H1 (cell line): Measurements from ENCODE around the gene LAX1. TPM values are rescaled to one million over a fixed set of nuclear protein-coding genes. Genes with fewer than 3 reads are reported as not detected.

Experiments used
- CTCF ChIA-PET: fragments of 300-600 bp; sonication (Branson Sonifier 250); formaldehyde crosslinking; loops from one replicate; lab custom pipeline; 2021; ENCODE audit not compliant: partially characterized antibody; lab: Charles Lee
- POLR2A ChIA-PET: fragments of 300-600 bp; sonication (Branson Sonifier 250); formaldehyde crosslinking; loops from one replicate; lab custom pipeline; 2021; ENCODE audit warnings: inconsistent platforms; ENCODE audit not compliant: partially characterized antibody; lab: Charles Lee
- DNase-seq, 2 experiments: peaks; one replicate each; pipeline versions ENCODE4 v3.0.0 to v3.0.0-alpha.2; 2010 to 2022; ENCODE audit warnings: low spot score in 2 of 2, low read depth in 1 of 2, mixed read lengths in 1 of 2
- FAIRE-seq: peaks from 2 replicates; lab custom pipeline; 2011; peaks lifted over from hg19 to GRCh38; lab: Jason Lieb, UNC
- H2AFZ ChIP-seq: 2 replicates; pipeline ENCODE4 v1.8.1; 2012; ENCODE audit warnings: low read length, inconsistent platforms
- H2AK5ac ChIP-seq: 2 replicates; pipeline ENCODE4 v1.6.1; 2013; ENCODE audit warnings: low read depth, low read length
- H2BK120ac ChIP-seq: replicated peaks from 2 replicates; pipeline ENCODE3; 2013; ENCODE audit warnings: low read depth, low read length, inconsistent platforms
- H2BK12ac ChIP-seq: 2 replicates; pipeline ENCODE4 v1.6.1; 2013; ENCODE audit warnings: low read depth, low read length
- H2BK15ac ChIP-seq: 2 replicates; pipeline ENCODE4 v1.6.1; 2013; ENCODE audit warnings: low read length
- H2BK20ac ChIP-seq: 2 replicates; pipeline ENCODE4 v1.6.1; 2013; ENCODE audit warnings: low read length
- H2BK5ac ChIP-seq: 2 replicates; pipeline ENCODE4 v1.6.1; 2013; ENCODE audit warnings: low read depth, low read length
- H3K14ac ChIP-seq: 2 replicates; pipeline ENCODE4 v1.6.1; 2013; ENCODE audit warnings: inconsistent platforms; ENCODE audit not compliant: insufficient read length
- H3K18ac ChIP-seq: 2 replicates; pipeline ENCODE4 v1.6.1; 2013; ENCODE audit warnings: low read length; ENCODE audit errors: extremely low read depth
- H3K23ac ChIP-seq: 2 replicates; pipeline ENCODE4 v1.6.1; 2013; ENCODE audit warnings: inconsistent platforms; ENCODE audit not compliant: insufficient read length
- H3K23me2 ChIP-seq: 2 replicates; pipeline ENCODE4 v1.6.1; 2013; ENCODE audit warnings: low read depth, low read length
- H3K27ac ChIP-seq: 2 replicates; pipeline ENCODE4 v1.6.1; 2011; ENCODE audit warnings: low read depth, low read length, inconsistent platforms
- H3K27me3 ChIP-seq, 4 experiments: replicated peaks in 1 of 4; 1 replicate in 1 of 4; 2 replicates in 3 of 4; pipeline versions ENCODE4 v1.6.1 to v1.8.1; 2011 to 2013; ENCODE audit warnings: low read length in 3 of 4, mild to moderate bottlenecking in 3 of 4, inconsistent platforms in 2 of 4, mixed read lengths in 2 of 4, moderate library complexity in 1 of 4; ENCODE audit not compliant: control insufficient read depth in 3 of 4, insufficient read depth in 3 of 4; ENCODE audit errors: extremely low read depth in 1 of 4
- H3K36me3 ChIP-seq, 4 experiments: 2 replicates each; pipeline versions ENCODE4 v1.6.1 to v1.8.1; 2011 to 2013; ENCODE audit warnings: mild to moderate bottlenecking in 4 of 4, low read length in 3 of 4, moderate library complexity in 2 of 4, control low read depth in 1 of 4, inconsistent platforms in 1 of 4; ENCODE audit not compliant: insufficient read depth in 4 of 4, control insufficient read depth in 2 of 4
- H3K4ac ChIP-seq: replicated peaks from 2 replicates; pipeline ENCODE3; 2013; ENCODE audit warnings: low read length, low read depth, mixed read lengths, inconsistent platforms; ENCODE audit not compliant: insufficient read length
- H3K4me1 ChIP-seq, 4 experiments: replicated peaks in 1 of 4; 1 replicate in 1 of 4; 2 replicates in 3 of 4; pipeline versions ENCODE4 v1.6.1 to v1.8.1; 2011 to 2013; ENCODE audit warnings: low read length in 3 of 4, inconsistent platforms in 2 of 4, mixed read lengths in 1 of 4; ENCODE audit not compliant: insufficient read depth in 4 of 4, control insufficient read depth in 3 of 4
- H3K4me2 ChIP-seq, 2 experiments: 2 replicates each; pipeline versions ENCODE4 v1.6.1 to v1.8.1; 2011 to 2013; ENCODE audit warnings: low read depth in 2 of 2, low read length in 2 of 2, control low read depth in 1 of 2, inconsistent platforms in 1 of 2, mild to moderate bottlenecking in 1 of 2; ENCODE audit not compliant: insufficient read depth in 1 of 2
- H3K4me3 ChIP-seq, 4 experiments: fragments of 200-600, 300-600 bp in 1 of 4; sonication (generic), shearing (Covaris generic), sonication (Bioruptor Twin) in 1 of 4; 2 replicates each; pipeline versions ENCODE4 v1.5.1 to v1.8.1; 2011 to 2016; ENCODE audit warnings: low read length in 4 of 4, low read depth in 3 of 4, control low read depth in 2 of 4, inconsistent platforms in 2 of 4, mild to moderate bottlenecking in 2 of 4, mixed read lengths in 1 of 4, moderate library complexity in 1 of 4; ENCODE audit not compliant: insufficient read depth in 2 of 4; ENCODE audit errors: extremely low read depth in 1 of 4
- H3K56ac ChIP-seq: replicated peaks from 2 replicates; pipeline ENCODE3; 2013; ENCODE audit warnings: low read depth, mild to moderate bottlenecking, mixed read lengths, low read length, inconsistent platforms; ENCODE audit not compliant: insufficient read length
- H3K79me1 ChIP-seq: 2 replicates; pipeline ENCODE4 v1.6.1; 2013; ENCODE audit warnings: low read depth, low read length, control low read depth
- H3K79me2 ChIP-seq, 2 experiments: 2 replicates each; pipeline versions ENCODE4 v1.6.1 to v1.8.1; 2012 to 2013; ENCODE audit warnings: low read length in 2 of 2, mild to moderate bottlenecking in 2 of 2, inconsistent platforms in 1 of 2; ENCODE audit not compliant: insufficient read depth in 2 of 2, control insufficient read depth in 1 of 2
- H3K9ac ChIP-seq, 4 experiments: replicated peaks in 1 of 4; 1 replicate in 1 of 4; 2 replicates in 3 of 4; pipeline versions ENCODE4 v1.6.1 to v1.8.1; 2011 to 2013; ENCODE audit warnings: low read depth in 3 of 4, low read length in 3 of 4, control low read depth in 2 of 4, mild to moderate bottlenecking in 2 of 4, moderate library complexity in 2 of 4, inconsistent platforms in 1 of 4; ENCODE audit errors: extremely low read depth in 1 of 4
- H3K9me3 ChIP-seq, 2 experiments: 2 replicates each; pipeline versions ENCODE4 v1.6.1 to v1.8.1; 2012 to 2013; ENCODE audit warnings: mild to moderate bottlenecking in 2 of 2, moderate library complexity in 2 of 2, control low read depth in 1 of 2, inconsistent platforms in 1 of 2, low read depth in 1 of 2, low read length in 1 of 2, mixed read lengths in 1 of 2; ENCODE audit not compliant: insufficient read depth in 2 of 2
- H4K20me1 ChIP-seq, 2 experiments: replicated peaks in 1 of 2; 2 replicates each; pipeline versions ENCODE3 to v1.8.1; 2011 to 2013; ENCODE audit warnings: inconsistent platforms in 2 of 2, low read length in 2 of 2, mild to moderate bottlenecking in 1 of 2; ENCODE audit not compliant: insufficient read depth in 2 of 2, control insufficient read depth in 1 of 2
- H4K5ac ChIP-seq: 2 replicates; pipeline ENCODE4 v1.6.1; 2013; ENCODE audit warnings: low read length, low read depth, mixed read lengths, inconsistent platforms; ENCODE audit not compliant: insufficient read length
- H4K8ac ChIP-seq: 2 replicates; pipeline ENCODE4 v1.8.0; 2013; ENCODE audit warnings: mild to moderate bottlenecking, moderate library complexity, low read length, inconsistent platforms; ENCODE audit not compliant: insufficient read depth; ENCODE audit errors: extremely low read depth
- H4K91ac ChIP-seq: replicated peaks from 2 replicates; pipeline ENCODE3; 2013; ENCODE audit warnings: low read length, mixed read lengths, inconsistent platforms; ENCODE audit not compliant: insufficient read length
- KDM5A ChIP-seq: fragments of 200-600 bp; IDR thresholded peaks from 2 replicates; pipeline ENCODE4 v1.7.1; 2012; ENCODE audit warnings: mild to moderate bottlenecking, low read length, inconsistent platforms, mixed read lengths
- RAD21 ChIP-seq, 2 experiments: IDR thresholded peaks in 1 of 2; conservative IDR thresholded peaks in 1 of 2; 2 replicates each; pipeline ENCODE4 v1.6.1; 2011; ENCODE audit warnings: low read depth in 2 of 2, low read length in 2 of 2, improper control_type of control experiment in 1 of 2, inconsistent platforms in 1 of 2, mild to moderate bottlenecking in 1 of 2, moderate library complexity in 1 of 2
- TCF12 ChIP-seq: IDR thresholded peaks from 2 replicates; pipeline ENCODE4 v1.6.1; 2011; ENCODE audit warnings: low read depth, mild to moderate bottlenecking, low read length
- WGBS, 2 experiments: shearing (Covaris generic) in 1 of 2; methylation state at CpG; one replicate each; pipeline versions ENCODE4 v1.1.6 to v1.1.7; 2013 to 2015; ENCODE audit warnings: low lambda C conversion rate in 2 of 2, mixed read lengths in 2 of 2, inconsistent platforms in 1 of 2, low coverage in 1 of 2, missing lambda C conversion rate in 1 of 2; ENCODE audit not compliant: insufficient replicate concordance in 2 of 2, insufficient coverage in 1 of 2, insufficient read length in 1 of 2; ENCODE audit errors: extremely low coverage in 1 of 2, missing lambda C conversion rate in 1 of 2; 5-methylcytosine and 5-hydroxymethylcytosine counted together
- polyA plus RNA-seq, 7 experiments: library from polyadenylated mRNA; depleted of rRNA in 3 of 7; stranded (reverse) in 5 of 7; unstranded in 2 of 7; fragments of >200 nt in 5 of 7; fragments of 200-250 nt in 2 of 7; gene quantifications; 1 replicate in 5 of 7; 2 replicates in 1 of 7; 4 replicates in 1 of 7; pipeline versions ENCODE4 v1.2.1 to v1.2.3, GENCODE V29; 2011 to 2013; ENCODE audit warnings: missing spikeins in 2 of 7, mixed read lengths in 2 of 7
- total RNA-seq: library from RNA; stranded (reverse); fragmentation: NEBNext Ultra II Directional; extraction: Animal tissue kit (Norgen Biotek cat#: 25700); gene quantifications from 2 replicates; pipeline ENCODE4 v1.2.1, GENCODE V29; 2021

LAX1 gene
- total and polyA plus RNA-seq, 2 of the 8 experiments (the other 6 are each of a cell fraction or from before 2014, with no cell fraction given): 0.11 TPM; not detected in 1

DNA sequence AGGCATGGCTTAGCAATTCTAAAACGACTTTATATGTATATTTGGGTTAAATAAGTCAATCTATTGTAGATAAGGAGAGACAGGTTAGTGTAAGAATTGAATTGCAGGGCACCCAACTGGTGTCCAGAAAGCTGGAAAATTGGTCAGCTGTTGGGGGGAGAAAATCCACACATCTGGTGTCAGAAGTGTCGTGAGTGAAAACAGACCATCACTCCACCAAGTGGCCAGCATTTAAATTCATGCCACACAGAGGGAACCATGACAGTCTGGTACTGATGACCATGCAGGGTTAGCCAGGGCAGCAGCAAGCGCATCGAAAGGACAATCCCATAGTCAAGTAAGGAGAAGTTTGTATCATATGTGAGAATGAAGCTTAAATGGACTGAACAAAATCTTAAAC is 11.7 kb downstream of the LAX1 start:
- TF ChIP-seq RAD21 (IDR thresholded peaks at IDR 0.05 in 1 of 2, conservative IDR thresholded peaks at IDR 0.05 in 1 of 2; ENCODE audit: low read depth in 2 of 2, low read length in 2 of 2) (peak; percentile 20 to 39; a peak in 3 of 4 replicates), TCF12 (no peak), KDM5A (no peak)
- no peak overlapping the region for H4K5ac ChIP-seq
- POLR2A ChIA-PET: interaction anchor here (1.5 kb wide), 1 partner anchor 20 kb away, joined by 4 read pairs; no protein-coding TSS in a partner anchor
- H2BK15ac ChIP-seq: no peak overlapping the region
- no peak overlapping the region for H2AK5ac ChIP-seq
- H3K9ac ChIP-seq: no peak overlapping the region
- H4K20me1 ChIP-seq: no peaks in the 10 kb centered on the region
- no peaks in the 10 kb centered on the region for H3K9me3 ChIP-seq
- H3K23ac ChIP-seq: no peak overlapping the region
- no peak overlapping the region for H3K56ac ChIP-seq
- H2BK12ac ChIP-seq: no peak overlapping the region
- H4K91ac ChIP-seq: no peak overlapping the region
- no peaks in the 10 kb centered on the region for H3K4me1 ChIP-seq
- no peak overlapping the region for H2BK5ac ChIP-seq
- no peak for DNase-seq
- no peak overlapping the region for H3K4me2 ChIP-seq
- WGBS, 2 experiments: 86% methylated on average over 4 of the region's 4 CpGs; no CpG with 5 or more reads in 1 of the 2 experiments
- H3K4ac ChIP-seq: no peak overlapping the region
- H3K23me2 ChIP-seq: no peaks in the 10 kb centered on the region
- no peaks in the 10 kb centered on the region for H3K79me1 ChIP-seq
- no peak overlapping the region for H4K8ac ChIP-seq
- H3K4me3 ChIP-seq: no peak overlapping the region
- H2BK20ac ChIP-seq: no peak overlapping the region
- no peak overlapping the region for H2AFZ ChIP-seq
- no peak overlapping the region for H3K18ac ChIP-seq
- H3K27ac ChIP-seq: no peak overlapping the region
- no peaks in the 10 kb centered on the region for H3K36me3 ChIP-seq
- no peak overlapping the region for H3K14ac ChIP-seq
- CTCF ChIA-PET: interaction anchor here (0.5 to 1.8 kb wide), 6 partner anchors 9 to 289 kb away, joined by 3 to 4 read pairs (median 4); no protein-coding TSS in a partner anchor
- no peaks in the 10 kb centered on the region for H3K27me3 ChIP-seq
- no peak for FAIRE-seq
- no peaks in the 10 kb centered on the region for H3K79me2 ChIP-seq
- no peak overlapping the region for H2BK120ac ChIP-seq
